RCC 7860 (cell line): ENCODE data around the gene CNGA1.
A peak's percentile ranks its signal among the peaks of the same experiment; 100 is the strongest.

Experiments used
- DNase-seq: peaks from one replicate; pipeline ENCODE4 v3.0.0-alpha.2; 2015; ENCODE audit warnings: low spot score
- FAIRE-seq: peaks from 2 replicates; lab custom pipeline; 2012; peaks lifted over from hg19 to GRCh38; lab: Jason Lieb, UNC

CNGA1 gene

GRCh38 chr4:48016141-48017107, at the start of gene CNGA1, which contains the start of gene NIPAL1:
TSS of gene CNGA1 (minus strand) at chr4:48016681. CDS start at chr4:47952689, 63,992 bp downstream.
TSS of gene NIPAL1 (plus strand) at chr4:48016772. CDS start at chr4:48016840, 68 bp downstream.
- no peak for FAIRE-seq
- DNase-seq: peak; percentile 22

- FAIRE-seq (no peak), DNase-seq (no peak)
Observed at GRCh38 chr4:48065587-48066052, 49.1 kb upstream of the CNGA1 start.

- FAIRE-seq: no peak
Observed at GRCh38 chr4:48064349-48064748, 47.9 kb upstream of the CNGA1 start.

GRCh38 chr4:48058617-48059530, 42.4 kb upstream of the CNGA1 start:
- FAIRE-seq (no peak), DNase-seq (no peak)

More at GRCh38 chr4:48064349-48064748, 47.9 kb upstream of the CNGA1 start:
- DNase-seq: no peak

GRCh38 chr4:48051078-48051477, 34.6 kb upstream of the CNGA1 start:
- FAIRE-seq (no peak), DNase-seq (no peak)

GRCh38 chr4:48049483-48049882, 33.0 kb upstream of the CNGA1 start:
- no peak for FAIRE-seq

GRCh38 chr4:48047896-48048295, 31.4 kb upstream of the CNGA1 start:
- no peak for FAIRE-seq
- no peak for DNase-seq

More at GRCh38 chr4:48049483-48049882, 33.0 kb upstream of the CNGA1 start:
- DNase-seq: no peak

- no peak for FAIRE-seq
Observed at GRCh38 chr4:48047421-48047844, 31.0 kb upstream of the CNGA1 start.

GRCh38 chr4:48046059-48046458, 29.6 kb upstream of the CNGA1 start:
- DNase-seq: no peak
- no peak for FAIRE-seq

More at GRCh38 chr4:48047421-48047844, 31.0 kb upstream of the CNGA1 start:
- no peak for DNase-seq

- no peak for FAIRE-seq
- DNase-seq: no peak
Observed at GRCh38 chr4:48044298-48044697, 27.8 kb upstream of the CNGA1 start.

GRCh38 chr4:48043504-48043903, 27.0 kb upstream of the CNGA1 start:
- no peak for DNase-seq
- no peak for FAIRE-seq

- FAIRE-seq (no peak), DNase-seq (no peak)
Observed at GRCh38 chr4:48042979-48043461, 26.5 kb upstream of the CNGA1 start.

- DNase-seq: no peak
- FAIRE-seq: no peak
Observed at GRCh38 chr4:48041535-48042137, 25.2 kb upstream of the CNGA1 start.

GRCh38 chr4:48039561-48039960, 23.1 kb upstream of the CNGA1 start:
- DNase-seq (no peak), FAIRE-seq (no peak)

GRCh38 chr4:48038666-48039065, 22.2 kb upstream of the CNGA1 start:
- DNase-seq: no peak
- no peak for FAIRE-seq

- FAIRE-seq (no peak), DNase-seq (no peak)
Observed at GRCh38 chr4:48037117-48037462, 20.6 kb upstream of the CNGA1 start.

- no peak for FAIRE-seq
- no peak for DNase-seq
Observed at GRCh38 chr4:48035952-48036351, 19.5 kb upstream of the CNGA1 start.

GRCh38 chr4:48033825-48034413, 17.4 kb upstream of the CNGA1 start:
- DNase-seq: peak; percentile 6
- no peak for FAIRE-seq

- FAIRE-seq: no peak
- DNase-seq: no peak
Observed at GRCh38 chr4:48033412-48033811, 16.9 kb upstream of the CNGA1 start.

GRCh38 chr4:48032721-48033120, 16.2 kb upstream of the CNGA1 start:
- DNase-seq: no peak
- FAIRE-seq: no peak
